Sigmoid colon (tissue), 7 donors: ENCODE data around the gene SERPINF2. TPM values are rescaled to one million over a fixed set of nuclear protein-coding genes. Genes with fewer than 3 reads are reported as not detected.

ENCODE experiments used
- DNase-seq: peaks from one replicate; pipeline ENCODE4 v3.0.0-alpha.2; 2019
- H3K27ac ChIP-seq, 4 donors: fragments of 200-600 bp; sonication (generic); one replicate each; pipeline ENCODE4 v1.5.1; 2016 to 2019; ENCODE audit warnings: mild to moderate bottlenecking in 1 of 4
- H3K27me3 ChIP-seq, 3 donors: fragments of 200-600 bp; sonication (generic); one replicate each; pipeline ENCODE4 v1.5.1; 2019; ENCODE audit warnings: mild to moderate bottlenecking in 1 of 3
- H3K36me3 ChIP-seq, 4 donors: fragments of 200-600 bp; sonication (generic); one replicate each; pipeline ENCODE4 v1.5.1; 2016 to 2019
- H3K4me1 ChIP-seq, 4 donors: fragments of 200-600 bp; sonication (generic); one replicate each; pipeline ENCODE4 v1.5.1; 2017 to 2019
- H3K4me3 ChIP-seq, 4 donors: fragments of 200-600 bp; sonication (generic); one replicate each; pipeline ENCODE4 v1.5.1; 2017 to 2019; ENCODE audit warnings: mild to moderate bottlenecking in 2 of 4, moderate library complexity in 1 of 4
- H3K9me3 ChIP-seq, 4 donors: fragments of 200-600 bp in 3 of 4; sonication (generic) in 3 of 4; one replicate each; pipeline versions ENCODE4 v1.5.1 to v1.6.1; 2013 to 2019
- CTCF ChIP-seq, 4 experiments: fragments of 450-650 bp in 3 of 4; fragments of 200-600 bp in 1 of 4; IDR thresholded peaks; one replicate each; pipeline ENCODE4 v1.5.1; 2016 to 2019; ENCODE audit warnings: antibody characterized with exemption in 4 of 4, mild to moderate bottlenecking in 3 of 4, moderate library complexity in 2 of 4
- EP300 ChIP-seq, 4 donors: sonication (generic); formaldehyde crosslinking; IDR thresholded peaks; one replicate each; pipeline ENCODE4 v1.6.1; 2017; ENCODE audit warnings: antibody characterized with exemption in 4 of 4
- POLR2A ChIP-seq, 2 donors: fragments of 450-650 bp; IDR thresholded peaks; one replicate each; pipeline ENCODE4 v1.6.1; 2016; ENCODE audit warnings: antibody characterized with exemption in 2 of 2, mild to moderate bottlenecking in 2 of 2, moderate library complexity in 2 of 2
- POLR2AphosphoS5 ChIP-seq, 4 donors: sonication (generic); formaldehyde crosslinking; IDR thresholded peaks; one replicate each; pipeline ENCODE4 v1.6.1; 2017; ENCODE audit warnings: antibody characterized with exemption in 4 of 4
- WGBS, 2 donors: extraction: QIAGEN DNeasy Blood & Tissue Kit; methylation state at CpG; one replicate each; pipeline ENCODE4 v1.1.7; 2013; 5-methylcytosine and 5-hydroxymethylcytosine counted together
- intact Hi-C: fragments of 100-400 bp; cut with DNase I; formaldehyde crosslinking; loops from one replicate; pipeline ENCODE4 v1.15.1; 2023
- polyA plus RNA-seq, 3 donors: library from polyadenylated mRNA; stranded (reverse); fragments of 200-250 nt; gene quantifications; one replicate each; pipeline ENCODE4 v1.2.3, GENCODE V29; 2013
- total RNA-seq, 4 donors: library from RNA; depleted of rRNA; stranded (reverse); fragments of >200 nt; gene quantifications; one replicate each; pipeline ENCODE4 v1.1.0, GENCODE V29; 2016
- donor health status: healthy with polysubstance abuse.
- donor health status: Bipolar disorder and iron deficiency.
- donor health status: healthy.

Gene SERPINF2
- total and polyA plus RNA-seq, 7 donors: 0.69 to 12.9 (median 3.8) TPM

- Histone ChIP-seq H3K27ac (peak overlapping the region in 3 of 4 donors; percentile 4 to 37 (median 35)), H3K4me3 (no peak overlapping the region), H3K9me3 (no peaks in the 10 kb centered on the region), H3K27me3 (no peaks in the 10 kb centered on the region), H3K4me1 (peaks cover 0 to 35% (median 21%) of the 10 kb centered on the region in 4 donors), H3K36me3 (peaks cover 0 to 28% (median 7%) of the 10 kb centered on the region in 4 donors)
- WGBS, 2 donors: 92% methylated on average over 21 of the region's 21 CpGs
- no peak for TF ChIP-seq CTCF (IDR thresholded peaks at IDR 0.05)
- TF ChIP-seq POLR2A (IDR thresholded peaks at IDR 0.05): no peak
- no peak for TF ChIP-seq POLR2AphosphoS5 (IDR thresholded peaks at IDR 0.05)
- no peak for TF ChIP-seq EP300 (IDR thresholded peaks at IDR 0.05)
- DNase-seq: no peak
- intact Hi-C loops: no loop called here
Measured at GRCh38 chr17:1774390-1775176, 31.9 kb downstream of the SERPINF2 start.

- no peak overlapping the region for H3K27ac ChIP-seq
- no peaks in the 10 kb centered on the region for H3K9me3 ChIP-seq
- intact Hi-C loops: no loop called here
- no peaks in the 10 kb centered on the region for H3K27me3 ChIP-seq
- 94 to 95% methylated on average over 10 of the region's 10 CpGs for WGBS, 2 donors
- no peak overlapping the region for H3K4me3 ChIP-seq
- no peak for DNase-seq
- peaks cover 0 to 31% (median 9%) of the 10 kb centered on the region in 4 donors for H3K36me3 ChIP-seq
- TF ChIP-seq EP300 (IDR thresholded peaks at IDR 0.05) (no peak), POLR2AphosphoS5 (IDR thresholded peaks at IDR 0.05) (no peak), CTCF (IDR thresholded peaks at IDR 0.05) (no peak), POLR2A (IDR thresholded peaks at IDR 0.05) (no peak)
- peaks cover 0 to 46% (median 33%) of the 10 kb centered on the region in 4 donors for H3K4me1 ChIP-seq
Measured at GRCh38 chr17:1776328-1776727, 33.7 kb downstream of the SERPINF2 start.

GRCh38 chr17:1776857-1777256 lies 34.2 kb downstream of the SERPINF2 start:
- Histone ChIP-seq H3K27me3 (no peaks in the 10 kb centered on the region), H3K27ac (no peak overlapping the region), H3K9me3 (no peaks in the 10 kb centered on the region), H3K4me1 (peaks cover 0 to 51% (median 37%) of the 10 kb centered on the region in 4 donors), H3K36me3 (peaks cover 0 to 34% (median 9%) of the 10 kb centered on the region in 4 donors), H3K4me3 (no peak overlapping the region)
- no peak for DNase-seq
- 95 to 96% methylated on average over 7 of the region's 7 CpGs for WGBS, 2 donors
- intact Hi-C loops: no loop called here
- TF ChIP-seq POLR2A (IDR thresholded peaks at IDR 0.05) (no peak), EP300 (IDR thresholded peaks at IDR 0.05) (no peak), CTCF (IDR thresholded peaks at IDR 0.05) (no peak), POLR2AphosphoS5 (IDR thresholded peaks at IDR 0.05) (no peak)

GRCh38 chr17:1779571-1780131 lies 37.0 kb downstream of the SERPINF2 start:
- intact Hi-C loops: loop anchor here (5.0 to 10.0 kb wide), 2 partner anchors 48 to 205 kb away; partner anchors contain the start of gene SMYD4
- TF ChIP-seq POLR2AphosphoS5 (IDR thresholded peaks at IDR 0.05): peak in 2 of 4 donors; percentile 23 to 43
- TF ChIP-seq CTCF (IDR thresholded peaks at IDR 0.05): no peak
- DNase-seq: peak; percentile 93
- Histone ChIP-seq H3K27me3 (no peaks in the 10 kb centered on the region), H3K9me3 (no peaks in the 10 kb centered on the region), H3K27ac (peak overlapping the region; percentile 87 to 94 (median 91)), H3K4me1 (peaks cover 0 to 63% (median 58%) of the 10 kb centered on the region in 4 donors), H3K36me3 (peaks cover 0 to 34% (median 9%) of the 10 kb centered on the region in 4 donors), H3K4me3 (peak overlapping the region in 1 of 4 donors; percentile 13)
- WGBS, 2 donors: 21 to 41% methylated on average over 8 of the region's 8 CpGs
